ENCODE measurements around the gene MECR. TPM values are rescaled to one million over a fixed set of nuclear protein-coding genes. Genes with fewer than 3 reads are reported as not detected.

Gene MECR
- polyA plus RNA-seq, 1 experiment = 35.6 TPM

DNA sequence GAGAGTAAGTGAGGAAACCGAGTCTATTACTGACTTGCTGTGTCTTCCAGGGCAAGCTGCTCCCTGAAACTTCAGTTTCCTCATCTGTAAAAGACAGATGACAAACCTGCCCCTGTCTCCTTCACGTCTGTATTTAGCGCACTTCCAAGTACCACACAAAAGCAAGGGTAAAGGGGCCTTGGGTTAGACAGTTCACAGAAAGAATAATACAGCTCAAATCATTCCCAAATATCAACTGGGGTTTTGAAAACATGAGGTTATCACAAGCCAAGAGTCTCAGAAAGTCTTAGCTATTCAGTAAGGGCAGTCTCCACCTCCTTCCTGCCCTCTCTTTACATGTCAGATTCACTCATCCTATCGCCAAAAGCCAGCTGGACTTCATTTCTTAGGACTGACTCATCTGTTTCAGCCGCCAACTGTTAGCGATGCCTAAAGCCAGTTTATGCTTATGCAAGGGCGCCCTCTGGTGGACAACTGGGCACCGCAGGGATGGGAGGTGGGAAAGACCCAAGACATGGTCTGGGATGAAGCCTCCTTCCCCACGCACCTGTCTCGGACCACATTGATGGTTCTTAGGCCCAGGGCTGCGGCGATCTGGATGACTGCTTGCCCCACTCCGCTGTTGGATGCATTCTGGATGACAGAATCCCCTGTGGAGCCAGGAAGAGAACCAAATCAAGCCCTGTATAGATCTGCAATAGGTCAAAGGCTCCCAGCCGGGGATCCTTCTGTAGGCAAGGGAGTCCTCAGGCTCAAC, 28.0 kb downstream of the MECR start:
- peak; percentile 88 for DNase-seq (ENCODE audit: low read depth)
- TF ChIP-seq, protein P1, sequence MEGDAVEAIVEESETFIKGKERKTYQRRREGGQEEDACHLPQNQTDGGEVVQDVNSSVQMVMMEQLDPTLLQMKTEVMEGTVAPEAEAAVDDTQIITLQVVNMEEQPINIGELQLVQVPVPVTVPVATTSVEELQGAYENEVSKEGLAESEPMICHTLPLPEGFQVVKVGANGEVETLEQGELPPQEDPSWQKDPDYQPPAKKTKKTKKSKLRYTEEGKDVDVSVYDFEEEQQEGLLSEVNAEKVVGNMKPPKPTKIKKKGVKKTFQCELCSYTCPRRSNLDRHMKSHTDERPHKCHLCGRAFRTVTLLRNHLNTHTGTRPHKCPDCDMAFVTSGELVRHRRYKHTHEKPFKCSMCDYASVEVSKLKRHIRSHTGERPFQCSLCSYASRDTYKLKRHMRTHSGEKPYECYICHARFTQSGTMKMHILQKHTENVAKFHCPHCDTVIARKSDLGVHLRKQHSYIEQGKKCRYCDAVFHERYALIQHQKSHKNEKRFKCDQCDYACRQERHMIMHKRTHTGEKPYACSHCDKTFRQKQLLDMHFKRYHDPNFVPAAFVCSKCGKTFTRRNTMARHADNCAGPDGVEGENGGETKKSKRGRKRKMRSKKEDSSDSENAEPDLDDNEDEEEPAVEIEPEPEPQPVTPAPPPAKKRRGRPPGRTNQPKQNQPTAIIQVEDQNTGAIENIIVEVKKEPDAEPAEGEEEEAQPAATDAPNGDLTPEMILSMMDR (IDR thresholded peaks at IDR 0.05; ENCODE audit: insufficient read depth, low read depth, low read length) = peak; percentile 96
- Histone ChIP-seq H3K4me3 (ENCODE audit: low read depth, low read length) (no peak overlapping the region), H3K27me3 (ENCODE audit: control insufficient read depth, insufficient read depth, low read length) (no peaks in the 10 kb centered on the region), H3K36me3 (ENCODE audit: control insufficient read depth, insufficient read depth, low read length) (peaks cover 7% of the 10 kb centered on the region)
- ChIA-PET POLR2A (interaction anchor here (0.6 to 1.0 kb wide), 3 partner anchors 10 to 442 kb away, joined by 3 to 5 read pairs (median 3); partner anchors contain the start of gene SRSF4), CTCF (interaction anchor here (0.5 to 11.8 kb wide), 34 partner anchors 9 to 400 kb away, joined by 3 to 203 read pairs (median 4); partner anchors contain the start of genes SRSF4 and TMEM200B)

DNA sequence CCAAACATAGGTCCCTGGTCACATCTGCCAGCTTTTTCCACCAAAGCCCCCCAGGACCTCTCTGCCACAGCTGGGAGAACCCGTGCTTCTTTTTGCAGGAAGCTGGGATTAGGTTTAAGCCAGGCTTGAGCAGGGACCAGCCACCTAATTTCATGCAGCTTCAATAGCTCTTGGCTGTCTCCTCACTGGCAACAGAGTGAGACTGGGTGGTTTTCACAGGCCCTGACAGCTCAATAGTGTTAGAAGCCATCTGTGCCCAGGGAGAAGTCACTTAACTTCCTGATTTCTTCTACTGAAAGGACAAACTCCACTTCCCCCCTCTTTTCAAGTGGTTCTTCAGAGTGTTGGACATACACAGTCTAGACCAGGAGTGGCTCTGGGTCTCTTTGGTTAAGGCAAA, 28.7 kb downstream of the MECR start:
- no peak for DNase-seq (ENCODE audit: low read depth)
- CTCF ChIA-PET = interaction anchor here (0.6 to 11.8 kb wide), 23 partner anchors 9 to 356 kb away, joined by 3 to 203 read pairs (median 4); partner anchors contain the start of genes SRSF4 and TMEM200B
- H3K27me3 ChIP-seq (ENCODE audit: control insufficient read depth, insufficient read depth, low read length) = no peaks in the 10 kb centered on the region
- H3K36me3 ChIP-seq (ENCODE audit: control insufficient read depth, insufficient read depth, low read length) = peaks cover 7% of the 10 kb centered on the region
- POLR2A ChIA-PET = interaction anchor here (0.6 to 1.0 kb wide), 3 partner anchors 10 to 80 kb away, joined by 3 to 5 read pairs (median 3); partner anchors contain the start of gene SRSF4
- H3K4me3 ChIP-seq (ENCODE audit: low read depth, low read length) = no peak overlapping the region
- TF ChIP-seq, protein P1 (IDR thresholded peaks at IDR 0.05; ENCODE audit: insufficient read depth, low read depth, low read length) = no peak

GRCh38 chr1:29201595-29202051, 29.1 kb downstream of the MECR start:
- DNase-seq (ENCODE audit: low read depth) = no peak
- POLR2A ChIA-PET = interaction anchor here (0.6 to 0.9 kb wide), 2 partner anchors 9 to 79 kb away, joined by 3 read pairs; no protein-coding TSS in a partner anchor
- Histone ChIP-seq H3K4me3 (ENCODE audit: low read depth, low read length) (no peak overlapping the region), H3K27me3 (ENCODE audit: control insufficient read depth, insufficient read depth, low read length) (no peaks in the 10 kb centered on the region), H3K36me3 (ENCODE audit: control insufficient read depth, insufficient read depth, low read length) (peaks cover 7% of the 10 kb centered on the region)
- TF ChIP-seq, protein P1 (IDR thresholded peaks at IDR 0.05; ENCODE audit: insufficient read depth, low read depth, low read length) = no peak
- CTCF ChIA-PET = interaction anchor here (0.8 to 11.8 kb wide), 16 partner anchors 14 to 356 kb away, joined by 3 to 203 read pairs (median 4); partner anchors contain the start of genes SRSF4 and TMEM200B

- no peak for DNase-seq (ENCODE audit: low read depth)
- TF ChIP-seq, protein P1 (IDR thresholded peaks at IDR 0.05; ENCODE audit: insufficient read depth, low read depth, low read length) = no peak
- POLR2A ChIA-PET = no interaction called here
- Histone ChIP-seq H3K4me3 (ENCODE audit: low read depth, low read length) (no peak overlapping the region), H3K36me3 (ENCODE audit: control insufficient read depth, insufficient read depth, low read length) (peaks cover 7% of the 10 kb centered on the region), H3K27me3 (ENCODE audit: control insufficient read depth, insufficient read depth, low read length) (no peaks in the 10 kb centered on the region)
- CTCF ChIA-PET = interaction anchor here (0.8 to 11.8 kb wide), 8 partner anchors 19 to 321 kb away, joined by 3 to 203 read pairs (median 11); partner anchors contain the start of genes SRSF4 and TMEM200B
Measured at GRCh38 chr1:29200906-29201594, 29.7 kb downstream of the MECR start.
